K562 (cell line): Measurements from ENCODE around the gene SOCS3. TPM values are rescaled to one million over a fixed set of nuclear protein-coding genes. Genes with fewer than 3 reads are reported as not detected.

Experiments used
- C11orf30 ChIP-seq: fragments of 450-650 bp; IDR thresholded peaks from 2 replicates; pipeline ENCODE4 v1.6.1; 2016; ENCODE audit warnings: low read depth, mild to moderate bottlenecking
- CBFA2T3 ChIP-seq: fragments of 450-650 bp; IDR thresholded peaks from 2 replicates; pipeline ENCODE4 v1.6.1; 2017
- CBX8 ChIP-seq: fragments of 200-600 bp; sonication (generic); IDR thresholded peaks from 2 replicates; pipeline ENCODE4 v1.6.1; 2012; ENCODE audit warnings: borderline replicate concordance, mixed run types, low read depth, mild to moderate bottlenecking, moderate library complexity, mixed read lengths, low read length, control low read depth, inconsistent platforms; ENCODE audit not compliant: poor library complexity, severe bottlenecking; ENCODE audit errors: extremely low read depth
- CSDE1 ChIP-seq, 2 experiments: fragments of 450-650 bp; IDR thresholded peaks; 2 replicates each; pipeline ENCODE4 v1.6.1; 2016; ENCODE audit warnings: mild to moderate bottlenecking in 1 of 2
- HNRNPK ChIP-seq: fragments of 200-400 bp; formaldehyde crosslinking; IDR thresholded peaks from one replicate; pipeline ENCODE4 v1.6.1; 2018; ENCODE audit warnings: mild to moderate bottlenecking, low read depth, low read length; ENCODE audit not compliant: poor library complexity, severe bottlenecking
- KDM2B ChIP-seq: fragments of 250-450 bp; sonication (Bioruptor Pico); IDR thresholded peaks from 2 replicates; pipeline ENCODE4 v1.8.0; 2021; ENCODE audit warnings: mild to moderate bottlenecking, moderate library complexity
- MAFK ChIP-seq: IDR thresholded peaks from 2 replicates; pipeline ENCODE4 v1.6.1; 2011; ENCODE audit warnings: low read length, improper control_type of control experiment
- MIER1 ChIP-seq: fragments of 450-650 bp; IDR thresholded peaks from 2 replicates; pipeline ENCODE4 v1.6.1; 2016; ENCODE audit warnings: antibody characterized with exemption, mild to moderate bottlenecking, low read depth
- RBM34 ChIP-seq: fragments of 200-400 bp; formaldehyde crosslinking; IDR thresholded peaks from 2 replicates; pipeline ENCODE4 v1.6.1; 2018; ENCODE audit warnings: low read length, borderline replicate concordance; ENCODE audit not compliant: insufficient read depth
- SMAD1 ChIP-seq: fragments of 150-350 bp; IDR thresholded peaks from 2 replicates; pipeline ENCODE4 v1.6.1; 2014; ENCODE audit warnings: low read length, low read depth; ENCODE audit not compliant: partially characterized antibody
- SMARCA4 ChIP-seq: fragments of 450-650 bp; IDR thresholded peaks from 2 replicates; pipeline ENCODE4 v1.6.1; 2016
- SMARCA5 ChIP-seq: fragments of 450-650 bp; IDR thresholded peaks from 2 replicates; pipeline ENCODE4 v1.6.1; 2016
- ZKSCAN1 ChIP-seq: fragments of 150-350 bp; IDR thresholded peaks from 2 replicates; pipeline ENCODE4 v1.6.1; 2016; ENCODE audit warnings: low read depth, low read length
- ZNF23 ChIP-seq: fragments of 250-450 bp; sonication (Bioruptor Pico); IDR thresholded peaks from 2 replicates; pipeline ENCODE4 v1.4.0; 2020; ENCODE audit warnings: mild to moderate bottlenecking
- ZNF764 ChIP-seq: fragments of 250-450 bp; sonication (Bioruptor Pico); IDR thresholded peaks from 2 replicates; pipeline ENCODE4 v1.4.0; 2020; ENCODE audit warnings: low read depth, mild to moderate bottlenecking, moderate library complexity
- polyA plus RNA-seq, 8 experiments: library from polyadenylated mRNA; depleted of rRNA in 4 of 8; stranded (reverse) in 5 of 8; unstranded in 3 of 8; fragments of >200 nt; fragmentation: Nextera tagmentation in 2 of 8; fragmentation: Illumina TruSeq in 1 of 8; extraction: Ambion mirVana in 2 of 8; extraction: Trizol in 1 of 8; gene quantifications; 2 replicates each; pipeline versions ENCODE4 v1.2.1 to v1.2.3, GENCODE V29; 2011 to 2014; ENCODE audit warnings: inconsistent platforms in 1 of 8, missing spikeins in 1 of 8
- total RNA-seq, 7 experiments: library from RNA; depleted of rRNA in 6 of 7; stranded (reverse); fragments of >200 nt in 6 of 7; fragmentation: Illumina TruSeq in 2 of 7; extraction: Trizol in 2 of 7; gene quantifications; 2 replicates each; pipeline versions ENCODE4 v1.2.1 to v1.2.3, GENCODE V29; 2011 to 2021; ENCODE audit warnings: low replicate concordance in 1 of 7
- TF ChIP-seq, protein P1 (sequence below): fragments of 250-450 bp; sonication (Bioruptor Pico); IDR thresholded peaks from 2 replicates; pipeline ENCODE4 v1.4.0; 2020
- TF ChIP-seq, protein P2 (sequence below): conservative IDR thresholded peaks from 2 replicates; pipeline ENCODE4 v1.6.1; 2011; ENCODE audit warnings: low read depth, mild to moderate bottlenecking, low read length; ENCODE audit not compliant: control insufficient read depth
- TF ChIP-seq, protein P3 (sequence below): sonication (generic); formaldehyde crosslinking; IDR thresholded peaks from 2 replicates; pipeline ENCODE4 v1.8.1; 2023; ENCODE audit warnings: mild to moderate bottlenecking, missing genetic modification reagents

SOCS3 gene
- total and polyA plus RNA-seq, 9 of the 15 experiments (the other 6 are each of a cell fraction or from before 2014, with no cell fraction given), result 0.56 to 38.9 (median 13.7) TPM

DNA sequence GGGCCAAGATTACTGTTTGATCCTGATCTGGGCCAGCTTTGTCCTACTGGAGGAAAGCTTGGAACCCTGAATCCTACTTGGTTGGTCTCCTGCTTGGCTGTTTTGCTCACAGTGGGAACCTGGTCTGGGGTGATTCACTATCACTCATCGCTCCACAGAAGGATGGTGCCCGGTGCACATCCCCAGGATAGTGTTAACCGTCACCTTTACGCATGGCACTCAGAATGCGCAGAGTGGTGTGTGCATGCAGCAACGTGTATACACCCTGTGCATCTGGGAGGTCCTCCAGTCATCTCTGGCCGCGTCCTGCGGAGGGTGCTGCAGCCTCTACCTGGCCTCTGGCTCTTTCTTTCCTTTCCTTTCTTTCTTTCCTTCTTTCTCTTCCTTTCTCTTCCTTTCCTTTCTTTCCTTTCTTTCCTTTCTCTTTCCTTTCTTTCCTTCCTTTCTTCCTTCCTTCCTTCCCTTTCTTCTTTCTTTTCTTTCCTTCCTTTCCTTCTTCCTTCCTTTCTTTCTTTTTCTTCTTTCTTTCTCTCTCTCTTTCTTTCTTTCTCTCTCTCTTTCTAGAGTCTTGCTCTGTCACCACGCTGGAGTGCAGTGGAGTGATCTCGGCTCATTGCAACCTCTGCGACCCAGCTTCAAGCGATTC lies 13.1 kb downstream of the SOCS3 start (continued):
- TF ChIP-seq, protein P1, sequence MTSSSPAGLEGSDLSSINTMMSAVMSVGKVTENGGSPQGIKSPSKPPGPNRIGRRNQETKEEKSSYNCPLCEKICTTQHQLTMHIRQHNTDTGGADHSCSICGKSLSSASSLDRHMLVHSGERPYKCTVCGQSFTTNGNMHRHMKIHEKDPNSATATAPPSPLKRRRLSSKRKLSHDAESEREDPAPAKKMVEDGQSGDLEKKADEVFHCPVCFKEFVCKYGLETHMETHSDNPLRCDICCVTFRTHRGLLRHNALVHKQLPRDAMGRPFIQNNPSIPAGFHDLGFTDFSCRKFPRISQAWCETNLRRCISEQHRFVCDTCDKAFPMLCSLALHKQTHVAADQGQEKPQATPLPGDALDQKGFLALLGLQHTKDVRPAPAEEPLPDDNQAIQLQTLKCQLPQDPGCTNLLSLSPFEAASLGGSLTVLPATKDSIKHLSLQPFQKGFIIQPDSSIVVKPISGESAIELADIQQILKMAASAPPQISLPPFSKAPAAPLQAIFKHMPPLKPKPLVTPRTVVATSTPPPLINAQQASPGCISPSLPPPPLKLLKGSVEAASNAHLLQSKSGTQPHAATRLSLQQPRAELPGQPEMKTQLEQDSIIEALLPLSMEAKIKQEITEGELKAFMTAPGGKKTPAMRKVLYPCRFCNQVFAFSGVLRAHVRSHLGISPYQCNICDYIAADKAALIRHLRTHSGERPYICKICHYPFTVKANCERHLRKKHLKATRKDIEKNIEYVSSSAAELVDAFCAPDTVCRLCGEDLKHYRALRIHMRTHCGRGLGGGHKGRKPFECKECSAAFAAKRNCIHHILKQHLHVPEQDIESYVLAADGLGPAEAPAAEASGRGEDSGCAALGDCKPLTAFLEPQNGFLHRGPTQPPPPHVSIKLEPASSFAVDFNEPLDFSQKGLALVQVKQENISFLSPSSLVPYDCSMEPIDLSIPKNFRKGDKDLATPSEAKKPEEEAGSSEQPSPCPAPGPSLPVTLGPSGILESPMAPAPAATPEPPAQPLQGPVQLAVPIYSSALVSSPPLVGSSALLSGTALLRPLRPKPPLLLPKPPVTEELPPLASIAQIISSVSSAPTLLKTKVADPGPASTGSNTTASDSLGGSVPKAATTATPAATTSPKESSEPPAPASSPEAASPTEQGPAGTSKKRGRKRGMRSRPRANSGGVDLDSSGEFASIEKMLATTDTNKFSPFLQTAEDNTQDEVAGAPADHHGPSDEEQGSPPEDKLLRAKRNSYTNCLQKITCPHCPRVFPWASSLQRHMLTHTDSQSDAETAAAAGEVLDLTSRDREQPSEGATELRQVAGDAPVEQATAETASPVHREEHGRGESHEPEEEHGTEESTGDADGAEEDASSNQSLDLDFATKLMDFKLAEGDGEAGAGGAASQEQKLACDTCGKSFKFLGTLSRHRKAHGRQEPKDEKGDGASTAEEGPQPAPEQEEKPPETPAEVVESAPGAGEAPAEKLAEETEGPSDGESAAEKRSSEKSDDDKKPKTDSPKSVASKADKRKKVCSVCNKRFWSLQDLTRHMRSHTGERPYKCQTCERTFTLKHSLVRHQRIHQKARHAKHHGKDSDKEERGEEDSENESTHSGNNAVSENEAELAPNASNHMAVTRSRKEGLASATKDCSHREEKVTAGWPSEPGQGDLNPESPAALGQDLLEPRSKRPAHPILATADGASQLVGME (CRISPR knock-in tag), result no peak
- no peak for TF ChIP-seq SMAD1
- no peak for TF ChIP-seq CBX8
- no peak for TF ChIP-seq RBM34
- TF ChIP-seq CSDE1 (IDR thresholded peaks at IDR 0.05), result no peak
- no peak for TF ChIP-seq MIER1
- TF ChIP-seq KDM2B, result no peak
- TF ChIP-seq HNRNPK, result no peak
- TF ChIP-seq C11orf30, result no peak
- TF ChIP-seq SMARCA4, result 0 out of 2 replicates have a peak, but pooled peaks have one; percentile 22
- 0 out of 2 replicates have a peak, but pooled peaks have one; percentile 25 for TF ChIP-seq SMARCA5
- TF ChIP-seq CBFA2T3, result no peak
- TF ChIP-seq, protein P2, sequence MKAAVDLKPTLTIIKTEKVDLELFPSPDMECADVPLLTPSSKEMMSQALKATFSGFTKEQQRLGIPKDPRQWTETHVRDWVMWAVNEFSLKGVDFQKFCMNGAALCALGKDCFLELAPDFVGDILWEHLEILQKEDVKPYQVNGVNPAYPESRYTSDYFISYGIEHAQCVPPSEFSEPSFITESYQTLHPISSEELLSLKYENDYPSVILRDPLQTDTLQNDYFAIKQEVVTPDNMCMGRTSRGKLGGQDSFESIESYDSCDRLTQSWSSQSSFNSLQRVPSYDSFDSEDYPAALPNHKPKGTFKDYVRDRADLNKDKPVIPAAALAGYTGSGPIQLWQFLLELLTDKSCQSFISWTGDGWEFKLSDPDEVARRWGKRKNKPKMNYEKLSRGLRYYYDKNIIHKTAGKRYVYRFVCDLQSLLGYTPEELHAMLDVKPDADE, result no peak
- TF ChIP-seq MAFK, result no peak
- TF ChIP-seq ZKSCAN1, result no peak
- no peak for TF ChIP-seq ZNF764
- TF ChIP-seq, protein P3, sequence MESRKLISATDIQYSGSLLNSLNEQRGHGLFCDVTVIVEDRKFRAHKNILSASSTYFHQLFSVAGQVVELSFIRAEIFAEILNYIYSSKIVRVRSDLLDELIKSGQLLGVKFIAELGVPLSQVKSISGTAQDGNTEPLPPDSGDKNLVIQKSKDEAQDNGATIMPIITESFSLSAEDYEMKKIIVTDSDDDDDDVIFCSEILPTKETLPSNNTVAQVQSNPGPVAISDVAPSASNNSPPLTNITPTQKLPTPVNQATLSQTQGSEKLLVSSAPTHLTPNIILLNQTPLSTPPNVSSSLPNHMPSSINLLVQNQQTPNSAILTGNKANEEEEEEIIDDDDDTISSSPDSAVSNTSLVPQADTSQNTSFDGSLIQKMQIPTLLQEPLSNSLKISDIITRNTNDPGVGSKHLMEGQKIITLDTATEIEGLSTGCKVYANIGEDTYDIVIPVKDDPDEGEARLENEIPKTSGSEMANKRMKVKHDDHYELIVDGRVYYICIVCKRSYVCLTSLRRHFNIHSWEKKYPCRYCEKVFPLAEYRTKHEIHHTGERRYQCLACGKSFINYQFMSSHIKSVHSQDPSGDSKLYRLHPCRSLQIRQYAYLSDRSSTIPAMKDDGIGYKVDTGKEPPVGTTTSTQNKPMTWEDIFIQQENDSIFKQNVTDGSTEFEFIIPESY (CRISPR knock-in tag), result peak; percentile 87
- TF ChIP-seq ZNF23 (CRISPR knock-in tag), result no peak
- TF ChIP-seq, all 486 proteins: peak for 26
